ENCODE data around the gene POLD3.
"Not testable (repeated sequence)": the region's sequence is repeated elsewhere in the genome, so short reads cannot be mapped to it uniquely, and the experiment has no call there.

Gene POLD3

DNA sequence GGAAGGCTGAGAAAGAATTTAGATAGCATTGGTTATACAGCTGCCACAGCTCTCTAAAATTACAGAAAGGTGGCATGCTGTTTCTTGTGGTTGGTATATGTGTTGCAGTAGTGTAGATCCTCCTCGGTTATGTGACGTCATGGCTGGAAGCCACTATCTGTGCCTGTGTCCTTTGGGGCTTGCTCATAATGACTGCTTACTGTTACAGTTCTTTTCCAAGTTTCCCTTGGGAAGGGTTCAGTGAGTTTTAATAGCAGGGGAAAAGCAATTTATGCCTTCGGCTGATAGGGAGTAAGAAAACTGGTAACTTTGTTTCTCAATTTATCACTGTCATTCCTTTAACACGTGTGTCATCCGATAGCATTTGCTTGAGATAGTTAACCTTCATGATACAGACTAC is 47.2 kb downstream of the POLD3 start:
- no peak for DNase-seq

- no peak for DNase-seq
These were observed 48.9 kb downstream of the POLD3 start for GRCh38 chr11:74641289-74641688.

DNA sequence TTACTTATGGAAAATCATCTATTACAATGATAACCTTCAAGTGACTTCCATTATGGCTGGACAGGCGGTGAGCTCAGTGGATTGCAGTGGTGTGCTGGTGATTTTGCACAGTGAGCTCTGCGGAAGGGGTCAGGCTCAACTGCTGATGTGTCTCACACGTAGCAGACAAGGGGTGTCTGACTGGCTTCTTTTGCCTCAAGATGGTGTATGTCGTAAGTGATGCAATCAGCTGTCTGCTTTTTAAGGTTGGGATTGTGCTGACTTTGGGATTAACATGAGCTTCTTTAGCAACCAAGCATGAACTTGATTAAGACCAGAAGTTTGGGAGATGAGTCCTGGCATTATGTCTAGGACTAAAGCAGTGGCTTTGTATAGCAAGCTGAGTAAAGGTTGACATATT is 49.5 kb downstream of the POLD3 start:
- DNase-seq: no peak

GRCh38 chr11:74642912-74643311 is 50.5 kb downstream of the POLD3 start:
- DNase-seq: no peak

- no peak for DNase-seq
These were observed 51.7 kb downstream of the POLD3 start for GRCh38 chr11:74644081-74644480.

GRCh38 chr11:74646215-74646614 is 53.8 kb downstream of the POLD3 start:
- DNase-seq: no peak

DNA sequence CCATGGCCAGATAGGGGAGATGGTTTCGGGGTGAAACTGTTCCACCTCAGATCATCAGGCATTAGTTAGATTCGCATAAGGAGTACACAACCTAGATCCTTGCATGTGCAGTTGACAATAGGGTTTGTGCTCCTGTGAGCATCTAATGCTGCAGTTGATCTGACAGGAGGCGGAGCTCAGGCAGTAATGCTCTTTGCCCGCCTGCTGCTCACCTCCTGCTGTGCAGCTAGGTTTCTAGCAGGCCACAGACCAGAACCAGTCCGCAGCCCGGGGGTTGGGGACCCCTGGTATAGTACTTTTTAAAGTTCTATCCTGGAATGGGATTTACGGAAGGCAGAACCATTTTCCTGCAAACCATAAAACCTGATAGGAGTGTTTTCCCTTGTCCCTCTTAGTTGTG is 54.6 kb downstream of the POLD3 start:
- DNase-seq: no peak

DNA sequence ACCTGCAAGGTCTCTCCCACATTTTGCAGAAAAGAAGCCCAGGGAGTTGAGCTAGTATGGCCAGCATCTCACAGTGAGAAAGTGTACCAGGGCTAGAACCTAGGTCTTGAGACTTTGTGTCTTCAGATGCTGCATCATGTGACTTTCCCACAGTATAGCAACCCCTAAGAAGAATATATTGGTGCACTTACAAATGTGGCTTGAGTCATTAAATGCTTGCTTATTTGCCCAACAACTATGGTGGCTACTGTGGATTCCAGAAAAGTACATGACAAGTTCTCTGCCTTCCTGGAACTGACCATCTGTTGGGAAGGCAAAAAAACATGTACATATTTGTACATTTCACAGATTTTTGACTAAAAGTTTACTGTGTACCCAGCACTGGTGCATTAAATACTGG is 55.0 kb downstream of the POLD3 start:
- no peak for DNase-seq

DNA sequence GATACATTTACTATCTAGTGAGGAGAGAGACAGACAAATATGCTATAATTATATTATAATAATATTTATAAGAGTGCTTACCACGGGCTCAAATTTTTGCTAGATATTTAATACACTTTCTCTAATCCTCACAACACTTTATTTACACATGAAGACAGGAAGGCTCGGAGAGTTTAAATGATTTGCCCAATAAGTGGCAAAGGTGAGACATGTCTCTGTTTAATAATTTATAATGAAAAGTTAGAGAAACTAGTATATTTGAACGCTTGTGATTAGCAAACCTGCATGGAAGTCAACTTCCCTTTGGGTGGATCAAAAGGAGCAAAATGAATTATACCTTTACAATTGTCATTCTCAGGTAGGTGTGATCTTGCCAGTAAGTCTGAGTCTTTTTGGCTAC is 55.4 kb downstream of the POLD3 start:
- no peak for DNase-seq

DNA sequence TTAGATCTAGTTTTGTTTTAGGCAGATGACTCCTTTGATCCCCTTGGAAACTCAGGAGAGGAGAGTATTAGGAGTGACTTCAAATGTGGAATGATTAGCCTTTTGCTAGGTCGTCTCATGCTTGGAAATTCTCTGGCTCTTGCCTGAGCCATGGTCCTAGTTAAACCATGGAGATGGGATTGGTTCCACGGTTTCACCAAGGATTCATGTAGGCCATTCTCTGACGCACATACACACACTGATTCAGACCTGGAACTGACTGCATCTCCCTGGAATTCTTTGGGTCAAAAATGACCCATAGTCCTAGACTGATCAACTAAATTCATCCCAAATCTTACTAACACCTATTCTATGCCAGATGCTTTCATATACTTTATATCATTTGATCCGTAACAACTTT is 56.5 kb downstream of the POLD3 start:
- no peak for DNase-seq

GRCh38 chr11:74650498-74650897 is 58.1 kb downstream of the POLD3 start:
- no peak for DNase-seq

DNA sequence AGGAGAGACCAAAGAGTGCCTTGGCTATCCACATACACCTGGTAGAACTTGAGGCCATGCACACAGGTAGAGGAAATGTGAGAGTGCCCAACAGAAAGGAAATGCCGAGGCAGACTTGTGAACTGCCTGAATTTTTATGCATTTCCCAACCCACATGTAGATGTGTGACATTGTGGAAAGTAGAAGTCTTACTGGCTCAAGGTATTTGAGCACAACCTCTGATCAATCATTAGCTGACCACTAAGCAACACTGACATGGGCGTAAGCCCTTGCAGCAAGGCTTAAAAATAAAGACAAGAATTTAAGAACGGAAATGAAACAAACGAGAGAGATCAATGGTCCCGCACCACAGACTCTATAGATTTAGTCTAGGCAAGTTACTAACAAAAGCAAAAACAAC is 62.6 kb downstream of the POLD3 start:
- no peak for DNase-seq

DNA sequence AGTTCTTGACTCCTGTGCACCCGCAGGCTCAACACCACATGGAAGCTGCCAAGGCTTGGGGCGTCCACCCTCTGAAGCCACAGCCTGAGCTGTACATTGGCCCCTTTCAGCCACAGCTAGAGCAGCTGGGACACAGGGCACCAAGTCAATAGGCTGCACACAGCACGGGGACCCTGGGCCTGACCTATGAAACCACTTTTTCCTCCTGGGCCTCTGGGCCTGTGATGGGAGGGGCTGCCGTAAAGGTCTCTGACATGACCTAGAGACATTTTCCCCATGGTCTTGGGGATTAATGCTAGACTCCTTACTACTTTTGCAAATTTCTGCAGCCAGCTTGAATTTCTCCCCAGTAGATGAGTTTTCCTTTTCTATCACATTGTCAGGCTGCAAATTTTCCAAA is 66.7 kb downstream of the POLD3 start:
- not testable (repeated sequence) for DNase-seq

GRCh38 chr11:74662487-74663103 is 70.2 kb downstream of the POLD3 start:
- no peak for DNase-seq

GRCh38 chr11:74663315-74663714 is 70.9 kb downstream of the POLD3 start:
- no peak for DNase-seq

DNA sequence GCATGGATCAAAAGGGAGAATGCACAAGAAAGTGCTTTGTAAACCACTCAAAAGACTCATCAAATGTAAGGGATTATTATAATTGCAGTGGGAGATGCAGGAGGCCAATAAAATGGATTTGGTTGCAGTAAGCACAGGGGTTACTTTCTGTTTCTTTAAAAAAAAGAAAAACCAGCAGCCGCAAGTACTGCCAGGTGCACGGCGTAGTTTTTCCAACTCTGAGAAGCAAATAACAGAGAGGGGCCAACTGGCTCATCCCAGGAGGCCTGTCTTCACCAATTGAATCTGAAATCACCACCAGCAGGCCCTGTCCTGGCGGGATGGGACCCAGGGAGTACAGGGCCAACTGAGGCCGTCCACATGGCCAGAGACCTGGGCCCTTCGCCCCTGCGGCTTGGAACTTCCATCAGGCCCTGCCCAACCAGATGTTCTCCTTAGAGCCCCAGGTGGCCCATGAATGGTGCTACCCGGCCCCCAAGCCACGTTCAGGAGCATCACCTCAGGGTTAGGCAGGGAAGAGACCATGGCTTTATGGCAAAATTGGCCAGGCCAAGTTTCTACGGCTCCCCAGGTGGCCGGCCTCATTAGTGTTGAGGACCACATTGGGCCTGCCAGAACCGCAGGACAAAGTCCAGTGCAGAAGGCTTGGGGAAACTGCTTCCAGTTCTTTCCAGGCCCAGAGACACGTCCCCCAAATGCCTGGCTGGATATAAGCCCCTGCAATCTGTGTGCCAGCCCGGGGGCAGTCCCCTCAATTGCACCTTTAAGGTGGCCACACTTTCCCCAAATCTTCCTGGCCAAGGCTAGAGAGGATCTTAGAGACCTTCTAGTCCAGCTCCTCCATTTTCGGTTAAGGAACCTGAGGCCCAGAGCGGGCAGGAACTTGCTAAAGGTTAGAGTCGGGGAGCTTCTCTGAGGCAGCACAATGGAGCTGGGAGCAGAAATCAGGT is 77.1 kb downstream of the POLD3 start:
- no peak for DNase-seq

- DNase-seq: no peak
These were observed 77.8 kb downstream of the POLD3 start for GRCh38 chr11:74670171-74670570.

- no peak for DNase-seq
These were observed 79.3 kb downstream of the POLD3 start for GRCh38 chr11:74671520-74672196.

DNA sequence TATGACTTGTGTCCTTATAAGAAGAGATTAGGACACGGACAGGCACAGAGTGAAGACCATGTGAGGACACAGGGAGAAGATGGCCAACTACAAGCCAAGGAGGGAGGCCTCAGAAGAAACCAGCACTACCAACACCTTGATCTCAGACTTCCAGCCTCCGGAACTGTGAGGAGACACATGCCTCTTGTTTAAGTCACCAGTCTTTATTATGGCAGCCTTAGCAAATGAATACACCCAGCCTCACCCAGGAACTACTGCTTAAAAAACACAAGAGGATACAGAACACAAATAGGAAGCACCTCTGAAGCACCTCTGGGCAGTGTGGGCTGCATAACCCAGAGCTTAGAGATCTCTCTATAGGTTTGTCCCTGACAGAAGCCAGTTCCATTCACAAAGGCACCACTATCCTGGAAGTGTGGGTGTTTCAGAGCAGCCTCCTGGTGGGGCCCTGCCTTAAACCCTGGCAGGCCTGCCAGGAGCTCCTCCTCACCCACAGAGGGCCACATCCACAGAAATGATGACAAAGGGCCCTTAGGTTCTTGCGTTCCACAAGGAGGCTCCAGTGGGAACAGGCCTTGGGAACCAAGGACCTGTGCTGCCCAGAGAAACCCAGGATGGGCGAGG is 80.1 kb downstream of the POLD3 start:
- DNase-seq: no peak

DNA sequence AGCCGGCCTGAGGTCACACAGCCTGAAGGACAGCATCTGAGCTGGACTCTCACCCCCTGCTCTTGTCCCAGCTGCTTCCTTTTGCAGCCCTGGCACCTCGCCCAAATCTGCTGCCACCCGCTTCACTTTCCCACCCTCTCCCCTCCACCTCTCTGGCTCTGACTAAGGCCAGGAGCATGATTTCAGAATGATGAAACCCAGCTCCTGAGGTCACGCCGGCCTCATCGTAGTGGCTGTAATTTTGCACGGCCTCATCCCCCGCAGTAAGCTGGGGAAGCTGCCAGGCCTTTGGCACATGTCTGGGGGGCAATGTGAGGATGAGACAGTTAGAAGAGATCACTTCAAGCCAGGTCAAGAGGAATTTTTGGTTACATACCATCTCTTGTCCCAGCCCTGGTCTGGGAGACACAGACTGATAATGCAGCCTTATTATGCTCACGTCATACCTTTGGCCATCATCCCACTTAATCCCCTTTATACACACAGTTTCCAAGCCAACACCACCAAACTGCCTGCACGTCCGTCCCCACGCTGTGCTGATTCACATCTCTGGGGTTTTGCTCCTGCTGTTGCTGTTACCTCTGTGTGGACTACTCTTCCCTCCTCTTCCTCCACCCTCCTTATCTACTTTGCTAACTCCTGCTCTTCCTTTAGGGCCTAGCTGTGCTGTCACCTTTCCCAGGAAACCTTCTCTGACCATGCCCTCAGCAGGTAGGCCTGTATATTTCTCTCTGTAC is 80.7 kb downstream of the POLD3 start:
- DNase-seq: no peak

GRCh38 chr11:74673693-74674360 is 81.4 kb downstream of the POLD3 start:
- DNase-seq: no peak

DNA sequence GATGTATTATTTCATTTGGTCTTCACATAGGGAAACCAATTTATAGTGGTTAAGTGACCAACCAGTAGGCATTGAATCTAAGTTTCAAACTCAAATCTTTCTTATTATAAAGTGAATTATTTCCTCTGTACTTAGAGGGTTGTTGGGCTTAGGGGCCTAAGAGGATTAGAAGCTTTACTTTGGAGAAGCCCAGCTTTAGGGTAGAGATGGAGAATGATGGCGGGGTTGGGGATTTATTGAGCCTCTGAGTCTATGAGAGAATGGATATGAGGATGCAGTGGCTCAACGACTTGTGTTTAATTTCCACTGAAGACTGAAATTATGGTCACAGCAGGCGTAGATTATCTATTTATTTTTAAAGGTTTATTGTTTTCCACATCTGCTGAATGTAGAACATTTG is 83.4 kb downstream of the POLD3 start:
- DNase-seq: no peak

Data from activated CD4-positive, alpha-beta T cell treated with anti-CD3 and anti-CD28 coated beads, Interleukin-2, amount 50 U/mL, for 4 hours (primary cell).